Mesothelial cell of epicardium (in vitro differentiated cells): ENCODE results near the gene GALNT9. TPM values are rescaled to one million over a fixed set of nuclear protein-coding genes. Genes with fewer than 3 reads are reported as not detected.

ENCODE experiments used
- DNase-seq, 2 experiments: peaks; one replicate each; pipeline ENCODE4 v3.0.0; 2021; ENCODE audit warnings: low spot score in 2 of 2; ENCODE audit not compliant: unreplicated experiment in 2 of 2
- H3K27ac Mint-ChIP-seq: 2 replicates; pipeline ENCODE4 v1.8.0; 2021; ENCODE audit warnings: mixed read lengths
- H3K27me3 Mint-ChIP-seq: 2 replicates; pipeline ENCODE4 v1.8.0; 2021; ENCODE audit warnings: low read depth, mixed read lengths
- H3K36me3 Mint-ChIP-seq: 2 replicates; pipeline ENCODE4 v1.8.0; 2021; ENCODE audit warnings: mixed read lengths
- H3K4me1 Mint-ChIP-seq: 2 replicates; pipeline ENCODE4 v1.8.0; 2021; ENCODE audit warnings: mixed read lengths
- H3K4me3 Mint-ChIP-seq: 2 replicates; pipeline ENCODE4 v1.8.0; 2021; ENCODE audit warnings: mild to moderate bottlenecking, moderate library complexity, mixed read lengths
- H3K9me3 Mint-ChIP-seq: 2 replicates; pipeline ENCODE4 v1.8.0; 2021; ENCODE audit warnings: mixed read lengths
- CTCF ChIP-seq: fragments of 200-600 bp; sonication (generic); IDR thresholded peaks from one replicate; pipeline ENCODE4 v1.5.0; 2021; ENCODE audit warnings: antibody characterized with exemption; ENCODE audit not compliant: unreplicated experiment
- total RNA-seq: library from RNA; stranded (reverse); gene quantifications from 3 replicates; pipeline ENCODE4 v1.2.1, GENCODE V29; 2021

The GALNT9 gene
- total RNA-seq, 1 donor from 2014 or later = 4.8 TPM

- H3K36me3 Mint-ChIP-seq = no peaks in the 10 kb centered on the region
- H3K27ac Mint-ChIP-seq = no peak overlapping the region
- TF ChIP-seq CTCF = no peak
- H3K9me3 Mint-ChIP-seq = no peaks in the 10 kb centered on the region
- peaks cover 6% of the 10 kb centered on the region for H3K4me1 Mint-ChIP-seq
- no peak overlapping the region for H3K4me3 Mint-ChIP-seq
- H3K27me3 Mint-ChIP-seq = peaks cover 70% of the 10 kb centered on the region
- no peak for DNase-seq
Measured at GRCh38 chr12:132178316-132178715, 151.1 kb downstream of the GALNT9 start.

GRCh38 chr12:132176920-132177551 is 152.4 kb downstream of the GALNT9 start:
- no peaks in the 10 kb centered on the region for H3K36me3 Mint-ChIP-seq

GRCh38 chr12:132176385-132176919 is 152.9 kb downstream of the GALNT9 start:
- H3K36me3 Mint-ChIP-seq = no peaks in the 10 kb centered on the region
- TF ChIP-seq CTCF = no peak
- H3K4me3 Mint-ChIP-seq = no peak overlapping the region
- H3K4me1 Mint-ChIP-seq = peaks cover 12% of the 10 kb centered on the region
- peaks cover 67% of the 10 kb centered on the region for H3K27me3 Mint-ChIP-seq
- H3K9me3 Mint-ChIP-seq = no peaks in the 10 kb centered on the region
- no peak overlapping the region for H3K27ac Mint-ChIP-seq
- DNase-seq = no peak

More at GRCh38 chr12:132176920-132177551, 152.4 kb downstream of the GALNT9 start:
- Mint-ChIP-seq H3K4me3 (no peak overlapping the region), H3K9me3 (no peaks in the 10 kb centered on the region), H3K27me3 (peaks cover 67% of the 10 kb centered on the region), H3K4me1 (peaks cover 12% of the 10 kb centered on the region), H3K27ac (no peak overlapping the region)
- TF ChIP-seq CTCF = no peak
- no peak for DNase-seq

GRCh38 chr12:132175496-132176384 is 153.6 kb downstream of the GALNT9 start:
- Mint-ChIP-seq H3K4me1 (peaks cover 12% of the 10 kb centered on the region), H3K27me3 (peaks cover 62% of the 10 kb centered on the region), H3K4me3 (no peak overlapping the region), H3K9me3 (no peaks in the 10 kb centered on the region), H3K36me3 (no peaks in the 10 kb centered on the region), H3K27ac (no peak overlapping the region)
- DNase-seq = no peak
- no peak for TF ChIP-seq CTCF

GRCh38 chr12:132174839-132175490 is 154.4 kb downstream of the GALNT9 start:
- H3K4me3 Mint-ChIP-seq = no peak overlapping the region
- H3K27me3 Mint-ChIP-seq = peaks cover 59% of the 10 kb centered on the region
- H3K9me3 Mint-ChIP-seq = no peaks in the 10 kb centered on the region
- no peaks in the 10 kb centered on the region for H3K36me3 Mint-ChIP-seq
- H3K4me1 Mint-ChIP-seq = peaks cover 17% of the 10 kb centered on the region
- no peak overlapping the region for H3K27ac Mint-ChIP-seq
- no peak for TF ChIP-seq CTCF
- no peak for DNase-seq
